ENCODE data around the gene MLLT10.
"Not testable (repeated sequence)": the region's sequence is repeated elsewhere in the genome, so short reads cannot be mapped to it uniquely, and the experiment has no call there.

The MLLT10 gene

DNA sequence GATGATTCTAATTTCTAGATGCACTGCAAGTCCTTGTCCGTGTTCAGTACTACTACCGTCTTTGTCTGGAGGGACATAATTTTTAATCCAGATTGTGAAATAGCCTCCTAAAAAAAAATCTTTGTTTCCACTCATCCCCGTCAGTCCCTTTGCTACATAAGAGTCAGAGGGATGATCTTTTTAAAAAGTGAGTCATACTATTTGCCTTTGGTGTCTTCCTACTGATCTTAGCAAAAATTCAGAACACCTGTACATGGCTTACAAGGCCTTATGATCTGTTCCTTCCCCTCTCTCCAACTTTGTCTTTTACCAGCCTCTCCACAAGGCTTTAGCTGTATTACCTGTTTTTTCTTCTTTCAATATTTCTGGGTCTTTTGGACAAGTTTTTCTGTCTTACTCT, 173.5 kb downstream of the MLLT10 start:
- no peak for DNase-seq

DNA sequence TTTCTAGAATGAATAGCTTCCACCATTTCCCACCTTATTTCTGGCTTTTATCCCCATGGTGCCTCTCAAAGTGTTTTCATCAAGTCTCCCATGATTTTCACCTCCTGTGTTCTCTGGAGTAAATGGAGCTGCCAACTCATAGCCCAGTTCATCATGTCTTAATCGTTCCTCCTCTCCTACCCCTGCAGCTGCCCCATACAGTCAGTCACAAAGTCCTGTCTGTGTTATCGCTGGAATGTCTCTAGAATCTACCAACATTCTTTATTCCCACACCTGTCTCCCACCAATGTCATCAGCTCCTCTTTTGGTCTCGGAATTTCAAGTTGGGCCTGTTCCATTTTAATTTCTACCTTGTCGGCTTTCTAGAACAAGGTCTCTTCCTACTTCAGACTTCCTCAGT, 178.9 kb downstream of the MLLT10 start:
- DNase-seq: no peak

DNA sequence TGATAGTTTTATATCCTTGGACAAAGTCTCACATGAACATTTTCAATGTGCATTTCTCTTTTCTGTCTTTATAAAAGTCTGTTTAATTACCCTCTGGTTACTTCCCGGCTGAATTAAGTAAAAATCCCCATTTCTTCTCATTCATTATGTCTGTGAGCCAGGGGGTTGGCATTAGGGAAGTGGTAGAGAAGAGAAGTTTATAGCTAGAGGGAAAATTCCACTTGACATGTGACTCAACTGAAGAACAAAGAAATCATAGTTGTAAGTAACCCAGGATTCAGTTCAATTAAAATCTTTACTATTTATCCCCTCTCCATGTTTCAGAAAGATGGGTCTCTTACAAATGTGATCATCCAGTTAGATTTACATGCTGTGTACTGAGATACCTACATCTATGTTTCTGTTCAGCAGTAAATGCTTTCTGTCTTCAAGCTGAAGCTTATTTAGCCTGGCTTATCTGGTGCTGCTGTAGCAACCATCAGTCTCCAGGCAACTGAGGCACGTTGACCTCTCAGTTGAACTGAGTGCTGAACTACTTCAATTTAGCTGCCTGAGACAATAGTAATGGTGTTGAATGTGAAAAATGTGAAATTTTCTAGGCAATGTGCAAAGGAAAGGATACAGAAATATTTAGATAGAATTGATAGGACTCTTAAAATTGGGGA, 181.6 kb downstream of the MLLT10 start:
- no peak for DNase-seq

DNA sequence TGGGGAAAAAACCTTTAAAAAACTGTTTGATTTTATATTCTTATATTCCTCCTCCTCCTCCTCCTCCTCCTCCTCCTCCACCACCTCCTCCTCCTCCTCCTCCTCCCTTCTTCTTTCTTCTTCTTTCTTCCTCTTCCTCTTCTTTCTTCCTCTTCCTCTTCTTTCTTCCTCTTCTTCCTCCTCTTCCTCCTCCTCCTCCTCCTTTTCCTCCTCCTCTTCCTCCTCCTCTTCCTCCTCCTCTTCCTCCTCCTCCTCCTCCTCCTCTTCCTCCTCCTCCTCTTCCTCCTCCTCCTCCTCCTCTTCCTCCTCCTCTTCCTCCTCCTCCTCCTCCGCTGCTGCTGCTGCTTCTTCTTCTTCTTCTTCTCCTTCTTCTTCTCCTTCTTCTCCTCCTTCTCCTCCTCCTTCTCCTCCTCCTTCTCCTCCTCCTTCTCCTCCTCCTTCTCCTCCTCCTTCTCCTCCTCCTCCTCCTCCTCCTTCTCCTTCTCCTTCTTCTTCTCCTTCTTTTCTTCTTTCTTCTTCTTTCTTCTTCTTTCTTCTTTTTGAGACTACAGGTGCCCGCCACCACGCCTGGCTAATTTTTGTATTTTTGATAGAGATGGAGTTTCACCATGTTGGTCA, 183.5 kb downstream of the MLLT10 start:
- DNase-seq: not testable (repeated sequence)

DNA sequence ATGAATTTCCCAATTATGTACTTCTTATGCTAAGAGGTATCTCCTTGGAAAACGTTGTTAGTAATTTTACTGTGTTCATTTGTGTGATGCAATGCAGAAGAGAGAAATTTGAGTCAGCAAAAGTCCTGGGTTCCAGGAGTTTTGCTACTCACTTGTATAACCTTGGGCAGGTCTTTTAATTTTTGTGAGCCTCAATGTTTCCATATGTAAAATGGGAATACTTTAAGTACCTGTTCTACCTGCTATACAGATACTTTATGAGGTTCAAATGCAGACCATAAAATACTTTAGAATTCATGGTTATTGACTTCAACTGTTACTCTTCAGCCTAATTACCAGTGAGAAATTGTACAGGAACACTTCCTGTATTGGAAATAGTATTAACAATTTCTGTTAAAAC, 185.5 kb downstream of the MLLT10 start:
- no peak for DNase-seq

DNA sequence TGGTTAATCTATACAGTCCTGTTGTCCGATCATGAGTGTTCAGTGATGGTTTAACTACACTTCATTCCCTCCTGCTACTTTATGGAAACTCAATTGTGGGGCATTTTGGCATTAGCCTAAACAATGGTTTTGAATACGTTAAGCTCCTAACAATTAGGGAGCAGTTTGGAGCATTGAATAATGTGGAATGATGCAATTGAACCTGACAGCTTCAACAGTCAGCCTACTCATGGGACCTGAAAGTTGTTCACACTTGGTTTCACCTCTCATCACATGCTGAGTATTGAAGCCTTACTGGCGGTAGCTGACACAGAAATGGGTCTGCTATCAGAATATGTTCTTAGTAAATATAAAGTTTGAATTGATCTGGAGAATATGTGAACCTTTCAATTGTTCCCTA, 186.1 kb downstream of the MLLT10 start:
- no peak for DNase-seq

DNA sequence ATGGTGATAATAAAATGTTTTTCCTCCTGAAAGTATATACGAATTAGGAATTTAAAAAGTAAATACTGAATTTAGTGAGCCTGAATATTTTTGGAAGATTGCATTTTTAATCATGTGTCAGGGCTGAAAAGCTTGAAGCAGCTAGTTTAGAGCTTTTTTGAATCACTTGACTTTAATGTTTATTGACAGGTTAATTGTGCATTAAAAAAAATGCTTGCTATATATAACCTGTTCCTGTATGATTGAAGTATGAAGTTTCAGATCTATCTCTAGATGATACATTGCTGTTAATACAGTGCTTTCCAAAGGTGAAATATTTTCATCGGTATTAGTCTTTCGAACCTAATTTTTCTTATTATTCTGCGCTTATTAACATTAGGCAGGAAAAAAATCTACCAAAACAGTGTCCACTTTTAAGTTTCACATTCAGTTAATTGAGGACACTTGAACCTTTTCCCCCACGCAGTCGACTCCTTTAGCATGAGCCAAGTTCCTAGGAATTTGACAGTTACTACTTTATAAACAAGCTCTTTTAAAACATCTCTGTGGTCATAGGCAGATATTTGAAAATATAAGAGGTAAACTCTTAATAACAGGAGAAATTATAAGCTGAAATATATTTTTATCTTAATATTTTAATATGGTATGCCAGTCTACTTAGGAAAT, 187.1 kb downstream of the MLLT10 start:
- DNase-seq: no peak

DNA sequence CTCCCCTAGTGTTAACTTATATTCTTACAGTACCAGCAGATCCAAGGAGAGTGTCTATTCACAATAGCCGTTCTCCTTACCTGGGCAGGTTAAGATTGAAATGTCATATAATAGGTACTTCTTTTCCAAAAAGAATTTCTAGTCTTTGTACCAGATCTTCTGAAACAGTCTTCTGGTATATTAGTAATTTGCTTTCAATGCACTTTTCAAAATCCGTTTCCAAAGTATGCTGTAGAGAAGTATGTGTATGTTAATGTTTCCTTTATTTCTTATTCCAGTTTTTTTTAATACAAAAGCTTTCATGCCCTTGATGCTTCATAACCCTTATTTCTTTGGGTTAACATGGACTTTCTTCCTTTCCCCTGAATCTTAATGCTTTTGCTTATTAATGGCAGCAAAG, 188.2 kb downstream of the MLLT10 start:
- no peak for DNase-seq

DNA sequence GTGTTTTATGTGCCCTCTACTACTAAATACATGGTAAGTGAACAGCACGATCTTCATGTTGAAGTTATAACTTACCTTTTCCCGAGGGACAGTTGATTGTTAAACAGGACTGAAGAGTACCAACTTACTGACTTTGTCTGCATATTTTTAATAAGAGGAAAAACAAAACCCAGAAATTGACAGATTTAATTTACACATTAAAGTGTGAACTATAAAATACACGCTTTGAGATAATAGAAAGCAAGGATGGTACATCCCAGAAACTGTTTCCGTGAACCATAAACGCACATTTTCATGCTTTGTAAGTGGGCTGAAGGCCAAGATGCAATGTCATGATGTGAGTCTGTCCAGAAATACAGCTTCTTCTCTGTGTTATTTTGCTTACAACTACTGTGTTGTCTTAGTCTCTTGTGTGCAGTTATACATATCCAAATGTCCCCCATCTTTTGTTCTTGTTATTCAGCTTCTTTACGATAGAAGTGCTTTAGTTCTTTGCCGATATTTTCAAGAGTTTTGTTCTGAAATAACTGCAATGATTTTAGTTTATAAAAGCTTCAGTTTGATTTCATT, 190.1 kb downstream of the MLLT10 start:
- no peak for DNase-seq

DNA sequence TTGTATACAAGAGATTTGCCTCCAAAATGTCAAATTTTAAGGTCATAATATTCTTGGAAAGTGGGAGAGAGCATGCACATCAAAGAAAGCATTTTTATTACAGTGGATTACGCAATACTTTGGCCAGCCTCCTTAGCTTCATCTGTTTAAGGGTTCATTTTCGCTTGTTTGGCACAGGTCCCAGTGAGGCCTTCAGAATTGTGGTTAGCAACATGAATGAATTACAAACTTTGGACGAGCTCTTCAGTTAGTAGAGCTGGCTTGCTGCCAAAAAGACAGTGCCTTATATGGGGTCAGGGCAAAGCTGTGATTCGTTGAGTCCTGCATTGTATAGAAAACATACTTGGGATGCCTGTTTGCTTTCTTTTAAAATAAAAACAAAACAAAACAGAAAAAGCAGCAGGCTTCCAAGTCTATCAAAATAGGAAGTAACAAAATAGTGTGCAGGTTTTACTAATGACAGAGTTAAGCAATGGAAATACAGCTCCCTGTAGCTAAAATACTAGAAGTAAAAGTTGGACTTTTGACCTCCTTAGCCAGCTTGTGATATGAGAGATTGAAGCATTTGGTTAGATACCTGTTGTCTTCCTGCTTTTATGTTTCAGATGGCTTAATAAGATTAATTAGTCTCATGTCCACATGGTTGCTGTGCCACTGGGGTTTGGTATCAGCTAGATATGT, 190.8 kb downstream of the MLLT10 start:
- DNase-seq: peak; percentile 91

DNA sequence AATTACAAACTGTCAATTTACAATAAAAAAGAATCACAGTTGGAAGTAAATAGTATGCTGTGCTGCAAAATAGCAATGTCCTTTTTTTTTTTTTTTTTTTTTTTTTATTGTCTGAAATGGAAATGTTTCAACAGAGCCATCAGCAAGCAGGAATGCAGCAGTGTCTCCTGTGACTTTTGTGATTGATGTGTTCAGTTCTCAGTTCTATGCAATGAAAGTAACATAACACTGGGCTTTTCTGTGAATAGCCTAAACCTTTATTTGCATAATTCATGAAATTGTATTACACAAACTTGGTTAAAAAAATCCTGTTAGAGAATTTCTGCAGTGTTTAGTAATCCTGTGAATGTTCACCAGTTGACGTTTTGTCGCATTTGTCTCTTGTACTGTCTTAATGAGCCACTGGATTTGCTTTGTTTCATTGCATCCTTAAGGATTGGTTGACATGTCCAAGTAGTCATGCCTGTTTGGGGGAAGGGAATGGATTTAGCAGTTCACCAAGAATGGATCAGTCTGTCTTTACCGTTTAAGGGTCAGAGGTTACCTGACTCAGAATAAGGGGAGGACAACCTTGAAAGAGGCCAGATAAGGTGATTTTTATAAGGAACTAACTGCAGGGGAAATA, 192.7 kb downstream of the MLLT10 start:
- DNase-seq: no peak

DNA sequence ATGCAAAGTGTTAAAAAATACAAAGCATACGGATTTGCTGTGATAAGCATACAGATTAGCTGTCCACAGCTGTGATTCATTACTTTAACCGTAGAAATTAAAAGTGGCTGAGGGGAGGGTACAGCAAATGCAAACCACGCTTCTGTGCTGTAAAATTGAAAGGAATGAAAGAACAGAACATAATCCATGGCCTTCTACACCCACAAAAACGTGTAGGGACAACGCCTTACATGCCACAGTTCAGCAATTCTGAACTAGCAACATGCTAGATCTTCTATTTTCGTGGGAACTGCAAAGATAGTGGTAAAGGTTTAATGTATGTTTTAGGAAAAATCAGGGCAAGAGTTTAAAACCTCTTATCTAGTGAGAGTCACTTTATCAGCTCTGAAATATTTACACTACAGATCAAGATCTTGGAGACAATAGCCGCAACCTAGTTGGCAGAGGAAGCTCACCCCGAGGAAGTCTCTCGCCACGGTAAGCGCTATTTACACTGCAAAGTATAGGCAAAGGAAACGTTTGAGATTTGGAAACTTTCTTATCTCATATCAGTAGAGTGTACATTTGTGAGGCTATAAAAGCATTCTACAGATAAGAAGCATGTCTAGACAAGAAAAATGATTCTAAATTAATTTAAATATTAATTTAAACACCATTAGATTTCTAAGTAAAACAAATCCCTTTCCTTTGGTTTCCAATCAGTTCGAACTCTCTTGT, 193.6 kb downstream of the MLLT10 start:
- no peak for DNase-seq

DNA sequence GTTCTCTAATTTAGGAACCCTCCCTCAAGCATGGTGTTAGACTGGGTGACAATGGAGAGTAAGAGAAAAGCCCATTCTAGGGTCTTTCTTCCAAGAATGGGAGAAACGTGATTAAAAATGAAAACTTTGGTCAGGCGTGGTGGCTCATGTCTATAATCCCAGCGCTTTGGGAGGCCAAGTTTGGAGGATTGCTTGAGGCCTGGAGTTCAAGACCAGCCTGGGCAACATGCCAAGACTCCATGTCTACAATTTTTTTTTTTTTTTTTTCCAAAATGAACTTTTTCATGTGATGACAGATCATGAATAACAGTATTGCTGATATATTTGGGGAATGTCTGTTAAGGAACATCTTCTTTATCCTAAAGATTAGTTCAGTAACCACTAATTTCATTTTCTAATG, 194.6 kb downstream of the MLLT10 start:
- DNase-seq: no peak

DNA sequence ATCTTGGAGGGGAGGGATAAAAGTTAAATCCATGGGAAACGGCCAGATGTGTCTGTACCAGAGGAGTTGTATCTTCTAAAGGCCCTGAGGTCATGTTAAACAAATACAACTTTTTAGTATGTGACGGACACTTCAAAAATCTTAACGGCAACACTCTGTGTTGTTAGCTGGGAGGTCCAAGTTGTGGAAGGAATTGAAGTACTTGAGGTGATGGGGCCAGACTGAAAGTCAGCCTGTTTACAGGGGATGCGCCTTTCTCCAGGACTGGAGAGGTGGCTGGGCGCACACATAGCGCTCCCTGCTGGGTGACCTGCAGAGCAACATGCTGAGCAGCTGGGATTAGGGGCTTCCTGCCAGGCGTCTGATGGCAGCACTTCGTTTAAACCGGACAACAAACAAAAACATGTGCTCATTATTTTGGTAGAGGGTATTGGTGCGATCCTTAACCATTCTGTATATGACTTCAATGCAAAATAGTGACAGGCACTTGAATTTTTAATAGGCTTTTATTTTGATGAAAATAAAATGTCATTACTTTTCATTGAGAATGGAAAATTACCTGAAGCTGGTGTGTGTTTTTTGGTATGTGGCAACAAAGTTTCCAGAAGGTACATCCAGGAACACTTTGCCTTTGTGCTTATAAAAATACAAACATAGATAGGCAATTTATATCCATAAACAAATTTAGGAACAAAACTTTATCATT, 198.2 kb downstream of the MLLT10 start:
- DNase-seq: no peak

DNA sequence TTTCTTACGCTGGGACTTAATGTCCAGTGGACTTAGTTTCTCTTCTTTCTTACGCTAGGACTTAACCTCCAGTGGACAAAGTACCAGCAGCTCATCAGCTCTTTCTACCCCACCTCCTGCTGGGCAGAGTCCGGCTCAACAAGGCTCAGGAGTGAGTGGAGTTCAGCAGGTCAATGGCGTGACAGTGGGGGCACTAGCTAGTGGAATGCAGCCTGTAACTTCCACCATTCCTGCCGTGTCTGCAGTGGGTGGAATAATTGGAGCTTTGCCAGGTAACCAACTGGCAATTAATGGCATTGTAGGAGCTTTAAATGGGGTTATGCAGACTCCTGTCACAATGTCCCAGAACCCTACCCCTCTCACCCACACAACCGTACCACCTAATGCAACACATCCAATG, 199.7 kb downstream of the MLLT10 start:
- no peak for DNase-seq

DNA sequence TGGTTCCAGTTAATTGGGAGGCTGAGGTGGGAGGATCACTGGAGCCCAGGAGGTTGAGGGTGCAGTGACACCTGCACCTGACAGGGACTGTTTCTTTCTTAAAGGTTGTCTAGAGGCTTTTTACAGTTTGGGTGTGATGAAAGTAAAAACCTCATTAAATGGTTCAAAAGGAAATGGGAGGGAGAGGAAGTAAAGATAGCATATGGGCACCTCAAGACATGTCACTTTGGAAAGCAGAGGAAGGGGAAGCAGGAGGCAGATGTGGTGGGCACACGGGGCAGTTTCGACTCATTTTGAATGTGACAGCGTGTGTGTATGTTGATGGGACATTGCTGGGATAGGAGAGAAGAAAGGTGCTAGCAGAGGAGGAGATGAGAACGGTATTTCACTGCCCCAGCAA, 203.1 kb downstream of the MLLT10 start:
- no peak for DNase-seq

DNA sequence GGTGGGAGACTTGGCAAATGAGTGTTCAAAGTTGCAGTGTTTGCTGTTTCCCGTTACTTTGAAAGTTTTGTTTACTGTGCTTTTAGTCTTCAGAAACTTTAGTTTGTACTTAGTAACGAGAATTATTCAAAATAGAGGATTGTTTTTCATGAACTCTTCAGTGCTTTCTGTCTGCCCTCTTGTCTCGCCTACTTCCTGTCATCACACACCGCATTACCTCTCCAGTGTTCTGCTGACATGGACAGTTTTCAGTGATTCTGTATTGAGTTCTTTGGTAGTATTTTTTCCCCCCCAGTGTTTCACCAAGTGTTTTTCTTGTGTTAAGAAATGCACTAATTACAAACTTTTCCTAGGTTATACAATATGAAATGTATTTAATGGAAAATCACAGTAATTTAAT, 207.0 kb downstream of the MLLT10 start:
- DNase-seq: no peak

DNA sequence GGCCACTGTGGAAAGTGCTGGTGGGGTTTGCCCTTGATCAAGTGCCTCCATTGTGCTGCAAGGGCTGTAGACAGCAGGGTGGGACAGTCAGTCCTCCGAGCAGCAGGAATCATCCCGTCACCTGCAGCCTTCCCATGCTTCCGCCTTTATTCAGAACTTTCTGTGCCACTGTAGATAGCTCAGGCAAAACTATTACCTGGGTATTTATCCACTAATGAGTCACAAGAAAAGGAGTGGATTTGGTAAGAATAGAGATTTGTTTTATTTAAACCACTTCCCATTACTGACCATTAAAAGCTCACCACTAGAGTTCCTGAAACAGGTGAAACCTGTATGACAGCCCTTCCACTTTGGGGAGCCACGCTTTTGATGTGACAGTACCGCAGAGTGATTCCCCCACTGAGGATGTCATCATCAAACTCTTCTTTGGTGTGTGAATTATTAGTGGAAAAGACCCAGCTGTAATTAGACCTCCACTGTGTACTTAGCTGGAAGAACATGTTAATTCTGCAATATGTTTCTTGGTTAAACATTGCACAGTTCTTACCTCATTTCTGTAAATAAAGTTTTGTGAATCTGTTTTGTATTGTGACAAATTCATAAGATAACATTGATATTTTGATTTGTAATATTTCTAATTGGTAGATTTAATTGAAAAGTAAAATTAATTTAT, 208.8 kb downstream of the MLLT10 start:
- no peak for DNase-seq

DNA sequence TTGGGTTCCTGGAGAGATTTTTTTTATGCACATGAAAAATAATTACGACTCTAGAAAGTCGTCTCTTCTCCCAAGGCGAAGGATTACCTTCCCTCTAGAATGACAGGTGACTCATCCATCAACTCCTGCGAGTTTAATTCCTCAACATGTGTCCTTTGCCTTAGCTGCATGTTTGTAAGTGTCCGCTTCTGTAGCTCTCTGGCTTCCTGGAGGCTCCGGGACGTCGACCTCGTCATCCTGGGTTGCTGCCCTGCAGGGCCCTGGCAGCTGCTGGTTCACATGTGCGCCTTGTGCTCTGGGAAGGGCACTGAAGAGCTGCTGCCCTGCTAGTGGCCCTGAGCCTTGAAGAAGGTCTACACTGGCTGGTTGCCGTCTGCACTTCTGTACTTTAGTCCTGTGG, 210.2 kb downstream of the MLLT10 start:
- DNase-seq: no peak

DNA sequence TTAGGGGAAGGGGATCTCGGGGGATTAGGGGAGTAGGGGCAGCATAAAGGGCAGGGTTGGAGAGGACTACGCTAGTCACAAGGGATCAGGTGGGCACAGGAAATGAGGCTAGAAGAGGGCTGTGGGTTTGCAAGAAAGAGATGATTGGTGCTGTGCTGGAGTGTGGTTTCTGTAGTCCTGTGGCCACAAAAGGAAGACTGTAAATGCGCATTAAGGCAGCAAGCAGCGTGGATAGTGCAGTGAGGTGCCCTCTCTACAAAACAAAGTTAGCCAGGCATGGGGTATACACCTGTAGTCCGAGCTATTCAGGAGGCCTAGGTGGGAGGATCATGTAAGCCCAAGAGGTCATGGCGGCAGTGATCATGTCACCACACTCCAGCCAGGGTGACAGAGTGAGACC, 212.1 kb downstream of the MLLT10 start:
- DNase-seq: no peak

DNA sequence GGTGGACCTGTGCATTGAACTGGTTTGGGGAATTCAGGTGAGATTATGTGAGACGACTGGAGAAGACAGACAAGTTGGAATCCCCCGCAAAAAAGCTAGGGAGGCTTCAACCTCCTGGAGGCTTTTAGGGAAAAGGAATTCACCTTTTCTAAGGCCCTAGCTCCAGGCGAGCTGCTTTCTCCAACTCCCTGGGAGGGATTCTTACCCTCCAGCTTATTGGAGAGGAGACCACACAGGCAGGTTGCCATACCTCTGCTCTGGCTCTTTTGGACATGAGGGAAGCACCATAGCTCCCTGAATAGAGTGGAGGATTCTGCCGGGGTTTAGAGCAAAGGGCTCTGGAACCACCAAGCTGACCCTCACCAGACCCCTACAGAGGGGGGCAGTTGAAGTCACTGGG, 213.8 kb downstream of the MLLT10 start:
- no peak for DNase-seq
